Urinary bladder (tissue), 4 donors: ENCODE data around the gene DVL3. TPM values are rescaled to one million over a fixed set of nuclear protein-coding genes. Genes with fewer than 3 reads are reported as not detected.

Experiments used
- DNase-seq: peaks from one replicate; pipeline ENCODE4 v3.0.0-alpha.2; 2015; ENCODE audit errors: extremely low spot score
- H3K27ac ChIP-seq: one replicate; pipeline ENCODE4 v1.5.1; 2013; ENCODE audit warnings: low read depth, mild to moderate bottlenecking, moderate library complexity
- H3K36me3 ChIP-seq: one replicate; pipeline ENCODE4 v1.6.1; 2013; ENCODE audit warnings: mild to moderate bottlenecking, moderate library complexity; ENCODE audit not compliant: insufficient read depth
- H3K4me1 ChIP-seq: one replicate; pipeline ENCODE4 v1.6.1; 2013; ENCODE audit warnings: mild to moderate bottlenecking, moderate library complexity; ENCODE audit not compliant: insufficient read depth
- H3K4me3 ChIP-seq: one replicate; pipeline ENCODE4 v1.5.1; 2013; ENCODE audit warnings: low read depth, low read length
- WGBS: extraction: QIAGEN DNeasy Blood & Tissue Kit; methylation state at CpG from one replicate; pipeline ENCODE4 v1.1.7; 2013; 5-methylcytosine and 5-hydroxymethylcytosine counted together
- polyA plus RNA-seq: library from polyadenylated mRNA; stranded (reverse); fragments of 200-250 nt; gene quantifications from one replicate; pipeline ENCODE4 v1.2.3, GENCODE V29; 2013
- total RNA-seq: library from RNA; depleted of rRNA; stranded (reverse); fragments of >200 nt; gene quantifications from one replicate; pipeline ENCODE4 v1.2.3, GENCODE V29; 2014
- donor health status: healthy with polysubstance abuse.
- donor health status: healthy.

The DVL3 gene
- total and polyA plus RNA-seq, 2 donors: 25.2 to 62.2 TPM

DNA sequence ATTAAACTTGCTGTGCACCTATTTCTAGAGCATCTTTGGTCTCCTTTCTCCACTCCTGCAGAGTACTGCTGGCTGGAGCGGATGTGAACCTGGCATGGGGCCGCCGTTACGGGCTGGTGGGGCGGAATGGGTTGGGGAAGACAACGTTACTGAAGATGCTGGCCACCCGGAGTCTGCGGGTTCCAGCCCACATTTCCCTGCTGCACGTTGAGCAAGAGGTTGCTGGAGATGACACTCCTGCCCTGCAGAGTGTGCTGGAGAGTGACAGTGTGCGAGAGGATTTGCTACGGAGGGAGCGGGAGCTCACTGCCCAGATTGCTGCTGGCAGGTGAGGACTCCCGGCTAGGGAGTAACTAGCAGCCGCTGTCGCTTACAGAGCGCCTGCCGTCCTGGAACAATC, 32.9 kb downstream of the DVL3 start:
- no peak overlapping the region for H3K27ac ChIP-seq
- no peak overlapping the region for H3K4me3 ChIP-seq
- DNase-seq: no peak
- H3K36me3 ChIP-seq: peaks cover 10% of the 10 kb centered on the region
- no peaks in the 10 kb centered on the region for H3K4me1 ChIP-seq
- 90% methylated on average over 17 of the region's 17 CpGs for WGBS

DNA sequence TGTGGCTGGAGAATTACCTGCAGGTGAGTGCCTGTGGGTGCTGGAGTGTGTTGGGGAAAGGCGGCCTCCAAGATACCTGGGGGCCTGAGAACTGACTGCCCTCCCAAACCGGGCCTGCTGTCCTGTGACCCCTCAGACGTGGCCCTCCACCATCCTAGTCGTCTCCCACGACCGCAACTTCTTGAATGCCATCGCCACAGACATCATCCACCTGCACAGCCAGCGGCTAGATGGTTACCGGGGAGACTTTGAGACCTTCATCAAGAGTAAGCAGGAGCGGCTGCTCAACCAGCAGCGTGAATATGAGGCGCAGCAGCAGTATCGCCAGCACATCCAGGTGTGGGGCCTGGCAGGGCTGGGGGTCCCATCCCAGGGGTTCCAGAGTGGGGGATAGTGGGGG, 34.2 kb downstream of the DVL3 start:
- Histone ChIP-seq H3K36me3 (peaks cover 6% of the 10 kb centered on the region), H3K27ac (no peak overlapping the region), H3K4me3 (no peak overlapping the region), H3K4me1 (no peaks in the 10 kb centered on the region)
- DNase-seq: no peak
- 94% methylated on average over 13 of the region's 13 CpGs for WGBS

DNA sequence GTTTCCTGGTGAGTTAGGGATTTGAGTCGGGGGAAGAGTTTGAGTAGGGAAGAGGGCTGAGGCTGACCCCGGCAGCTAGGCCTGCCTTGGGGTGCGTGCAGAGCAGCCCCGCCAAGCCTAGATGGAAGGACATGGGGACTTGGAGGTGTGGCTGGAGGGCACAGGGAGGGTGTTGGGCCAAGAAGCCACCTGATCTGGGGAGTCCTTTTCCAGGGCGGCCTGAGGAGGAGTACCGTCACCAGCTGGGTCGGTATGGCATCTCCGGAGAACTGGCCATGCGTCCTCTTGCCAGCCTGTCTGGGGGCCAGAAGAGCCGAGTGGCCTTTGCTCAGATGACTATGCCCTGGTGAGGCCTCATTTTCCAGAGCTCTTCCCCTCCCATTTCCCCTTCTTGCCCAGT, 37.7 kb downstream of the DVL3 start:
- Histone ChIP-seq H3K36me3 (peaks cover 6% of the 10 kb centered on the region), H3K27ac (no peak overlapping the region), H3K4me3 (no peak overlapping the region), H3K4me1 (no peaks in the 10 kb centered on the region)
- no peak for DNase-seq
- 97% methylated on average over 10 of the region's 10 CpGs for WGBS

GRCh38 chr3:184193991-184194539, 38.9 kb downstream of the DVL3 start:
- H3K4me3 ChIP-seq: no peak overlapping the region
- H3K4me1 ChIP-seq: no peaks in the 10 kb centered on the region
- WGBS: 87% methylated on average over 9 of the region's 9 CpGs
- DNase-seq: no peak
- H3K27ac ChIP-seq: no peak overlapping the region
- peaks cover 6% of the 10 kb centered on the region for H3K36me3 ChIP-seq

GRCh38 chr3:184196536-184196935, 41.4 kb downstream of the DVL3 start:
- H3K36me3 ChIP-seq: peaks cover 6% of the 10 kb centered on the region
- H3K4me1 ChIP-seq: no peaks in the 10 kb centered on the region
- no peak for DNase-seq
- 93% methylated on average over 6 of the region's 6 CpGs for WGBS
- H3K4me3 ChIP-seq: no peak overlapping the region
- no peak overlapping the region for H3K27ac ChIP-seq

GRCh38 chr3:184198509-184198908, 43.3 kb downstream of the DVL3 start:
- DNase-seq: no peak
- Histone ChIP-seq H3K4me3 (no peak overlapping the region), H3K4me1 (no peaks in the 10 kb centered on the region), H3K27ac (no peak overlapping the region), H3K36me3 (no peaks in the 10 kb centered on the region)
- WGBS: 80% methylated on average over 9 of the region's 9 CpGs

GRCh38 chr3:184200825-184201224, 45.6 kb downstream of the DVL3 start:
- Histone ChIP-seq H3K4me3 (no peak overlapping the region), H3K4me1 (no peaks in the 10 kb centered on the region), H3K36me3 (no peaks in the 10 kb centered on the region), H3K27ac (no peak overlapping the region)
- DNase-seq: no peak

- no peak for DNase-seq
- H3K4me3 ChIP-seq: no peak overlapping the region
- H3K4me1 ChIP-seq: no peaks in the 10 kb centered on the region
- no peak overlapping the region for H3K27ac ChIP-seq
- WGBS: 82% methylated on average over 8 of the region's 8 CpGs
- H3K36me3 ChIP-seq: no peaks in the 10 kb centered on the region
Measured at GRCh38 chr3:184203526-184203925, 48.3 kb downstream of the DVL3 start.

DNA sequence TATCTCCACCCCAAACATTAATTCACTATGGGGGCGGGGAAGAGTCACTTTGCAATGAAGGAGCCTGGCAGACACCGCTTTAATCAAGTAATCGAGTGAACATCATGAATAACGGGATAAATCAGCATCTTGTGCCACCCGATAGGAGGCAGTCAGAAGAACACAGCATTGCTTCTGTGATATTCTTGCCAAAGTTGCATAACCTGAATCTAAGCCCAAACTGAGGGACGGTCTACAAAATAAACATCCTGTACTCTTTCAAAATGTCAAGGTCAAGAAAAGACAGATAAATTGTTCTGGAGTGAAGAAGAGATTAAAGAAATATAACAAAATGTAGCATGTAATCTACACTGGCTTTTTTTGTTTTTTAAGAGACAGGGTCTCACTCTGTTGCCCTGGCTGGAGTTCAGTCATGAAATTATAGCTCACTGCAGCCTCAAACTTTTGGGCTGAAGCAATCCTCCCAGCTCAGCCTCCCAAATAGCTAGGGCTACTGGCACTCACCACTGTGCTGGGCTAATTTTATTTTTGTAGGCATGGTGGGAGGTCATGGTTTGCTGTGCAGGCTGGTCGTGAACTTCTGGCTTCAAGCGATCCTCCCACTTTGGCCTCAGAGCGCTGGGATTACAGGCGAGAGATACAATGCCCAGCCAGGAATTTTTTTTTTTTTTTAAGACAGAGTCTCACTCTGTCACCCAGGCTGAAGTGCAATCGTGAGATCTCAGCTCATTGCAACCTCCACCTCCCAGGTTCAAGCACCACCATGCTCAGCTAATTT, 54.2 kb downstream of the DVL3 start:
- Histone ChIP-seq H3K4me3 (no peak overlapping the region), H3K36me3 (no peaks in the 10 kb centered on the region), H3K4me1 (no peaks in the 10 kb centered on the region), H3K27ac (no peak overlapping the region)
- 52% methylated on average over 11 of the region's 11 CpGs for WGBS
- no peak for DNase-seq

DNA sequence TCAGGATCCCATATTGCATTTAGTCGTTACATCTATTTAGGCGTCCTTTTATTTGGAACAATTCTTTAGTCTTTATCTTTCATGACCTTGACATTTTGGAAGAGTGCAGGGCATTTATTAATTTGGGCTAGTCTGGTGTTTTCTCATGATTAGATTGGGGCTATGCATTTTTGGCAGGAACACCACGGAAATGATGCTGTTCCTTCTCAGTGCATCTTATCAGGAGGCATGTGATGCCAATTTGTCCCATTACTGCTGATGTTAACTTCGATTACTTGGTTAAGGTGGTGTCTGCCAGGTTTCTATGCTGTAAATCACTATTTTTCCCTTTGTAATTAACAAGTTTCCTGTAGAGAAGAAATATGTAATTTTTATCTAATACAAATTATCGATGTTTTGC, 56.1 kb downstream of the DVL3 start:
- DNase-seq: no peak
- Histone ChIP-seq H3K36me3 (no peaks in the 10 kb centered on the region), H3K4me3 (no peak overlapping the region), H3K4me1 (no peaks in the 10 kb centered on the region), H3K27ac (no peak overlapping the region)
- WGBS: 77% methylated on average over 5 of the region's 5 CpGs

DNA sequence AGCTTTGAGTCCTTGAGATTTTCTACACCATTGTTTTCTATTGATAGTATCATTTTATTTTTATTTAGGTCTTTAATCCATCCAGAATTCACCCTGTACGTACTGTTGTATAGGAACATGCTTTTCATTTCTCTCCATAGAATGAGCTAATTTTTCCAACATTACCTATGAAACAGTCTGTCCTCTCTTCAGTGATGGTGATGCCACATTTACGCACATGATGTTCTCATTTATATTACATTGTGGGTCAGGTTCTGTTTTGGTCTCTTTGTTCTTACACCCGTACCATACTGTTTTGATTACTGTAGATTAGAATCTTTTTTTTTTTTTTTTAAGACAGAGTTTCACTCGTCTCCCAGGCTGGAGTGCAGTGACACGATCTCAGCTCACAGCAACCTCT, 56.5 kb downstream of the DVL3 start:
- no peaks in the 10 kb centered on the region for H3K4me1 ChIP-seq
- 58% methylated on average over 5 of the region's 5 CpGs for WGBS
- no peak overlapping the region for H3K4me3 ChIP-seq
- no peak for DNase-seq
- no peak overlapping the region for H3K27ac ChIP-seq
- H3K36me3 ChIP-seq: no peaks in the 10 kb centered on the region

- H3K4me1 ChIP-seq: no peaks in the 10 kb centered on the region
- 46% methylated on average over 4 of the region's 4 CpGs for WGBS
- DNase-seq: no peak
- no peaks in the 10 kb centered on the region for H3K36me3 ChIP-seq
- H3K27ac ChIP-seq: no peak overlapping the region
- no peak overlapping the region for H3K4me3 ChIP-seq
Measured at GRCh38 chr3:184218814-184219213, 63.6 kb downstream of the DVL3 start.

DNA sequence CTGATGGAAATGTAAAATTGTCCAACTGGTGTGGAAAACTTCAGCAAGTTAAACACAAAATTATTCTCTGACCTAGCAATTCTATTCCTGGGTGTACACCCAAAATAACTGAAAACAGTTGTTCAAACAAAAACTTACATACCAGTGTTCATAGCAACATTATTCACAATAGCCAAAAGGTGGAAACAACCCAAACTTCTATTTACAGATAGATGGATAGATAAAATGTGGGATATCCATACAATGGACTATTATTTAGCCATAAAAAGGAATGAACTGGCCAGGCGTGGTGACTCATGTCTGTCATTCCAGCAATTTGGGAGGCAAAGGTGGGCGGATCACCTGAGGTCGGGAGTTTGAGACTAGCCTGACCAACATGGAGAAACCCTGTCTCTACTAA, 67.3 kb downstream of the DVL3 start:
- 88% methylated on average over 3 of the region's 3 CpGs for WGBS
- H3K27ac ChIP-seq: no peak overlapping the region
- no peak overlapping the region for H3K4me3 ChIP-seq
- no peak for DNase-seq
- no peaks in the 10 kb centered on the region for H3K4me1 ChIP-seq
- H3K36me3 ChIP-seq: no peaks in the 10 kb centered on the region
